Measurements from ENCODE around the gene CCL17.
A peak's percentile ranks its signal among the peaks of the same experiment; 100 is the strongest.

- TF ChIP-seq CTCF (conservative IDR thresholded peaks at IDR 0.05) = no peak
- peak; percentile 61 for TF ChIP-seq ZFX (IDR thresholded peaks at IDR 0.05)
These were observed 42.8 kb downstream of the CCL17 start, which contains the start of the genes CIAPIN1 and COQ9 for GRCh38 chr16:57447186-57447962.

Data from C4-2B (cell line).